SK-N-SH treated with all-trans-retinoic acid at 6 μM for 48 hours (cell line): Measurements from ENCODE around the gene ABLIM1.

Experiments
- ARNTL ChIP-seq: fragments of 450-650 bp; formaldehyde crosslinking; IDR thresholded peaks from 2 replicates; pipeline ENCODE4 v1.5.0; 2020; ENCODE audit warnings: low read depth, mild to moderate bottlenecking, moderate library complexity, borderline replicate concordance
- ESRRG ChIP-seq: fragments of 250-450 bp; sonication (Bioruptor Pico); IDR thresholded peaks from 2 replicates; pipeline ENCODE4 v1.6.1; 2021; ENCODE audit warnings: mild to moderate bottlenecking
- GLIS3 ChIP-seq: fragments of 250-450 bp; sonication (Bioruptor Pico); IDR thresholded peaks from 2 replicates; pipeline ENCODE4 v1.5.0; 2020; ENCODE audit warnings: mild to moderate bottlenecking, moderate library complexity
- ISL1 ChIP-seq: fragments of 250-450 bp; sonication (Bioruptor Pico); IDR thresholded peaks from 2 replicates; pipeline ENCODE4 v2.1.2; 2022; ENCODE audit warnings: mild to moderate bottlenecking, moderate library complexity
- OSR1 ChIP-seq: fragments of 250-450 bp; sonication (Bioruptor Pico); IDR thresholded peaks from 2 replicates; pipeline ENCODE4 v1.8.0; 2022; ENCODE audit warnings: moderate library complexity, mild to moderate bottlenecking, inconsistent platforms
- RARB ChIP-seq: fragments of 250-450 bp; sonication (Bioruptor Pico); IDR thresholded peaks from 2 replicates; pipeline ENCODE4 v1.8.0; 2021; ENCODE audit warnings: mild to moderate bottlenecking, moderate library complexity
- ZFP3 ChIP-seq: fragments of 250-450 bp; sonication (Bioruptor Pico); IDR thresholded peaks from 2 replicates; pipeline ENCODE4 v1.5.0; 2020; ENCODE audit warnings: mild to moderate bottlenecking, moderate library complexity
- ZFP30 ChIP-seq: fragments of 450-650 bp; formaldehyde crosslinking; IDR thresholded peaks from 2 replicates; pipeline ENCODE4 v1.5.0; 2022; ENCODE audit warnings: mild to moderate bottlenecking, moderate library complexity
- ZNF565 ChIP-seq: fragments of 450-650 bp; formaldehyde crosslinking; conservative IDR thresholded peaks from 2 replicates; pipeline ENCODE4 v1.5.0; 2020; ENCODE audit warnings: low read depth, mild to moderate bottlenecking, moderate library complexity
- ZNF70 ChIP-seq: fragments of 450-650 bp; formaldehyde crosslinking; IDR thresholded peaks from 2 replicates; pipeline ENCODE4 v1.5.0; 2020; ENCODE audit warnings: mild to moderate bottlenecking, moderate library complexity
- TF ChIP-seq, protein P1 (sequence below): fragments of 250-450 bp; sonication (Bioruptor Pico); IDR thresholded peaks from 2 replicates; pipeline ENCODE4 v1.8.0; 2020; ENCODE audit warnings: mild to moderate bottlenecking, moderate library complexity, borderline replicate concordance
- TF ChIP-seq, protein P2 (sequence below): fragments of 250-450 bp; sonication (Bioruptor Pico); IDR thresholded peaks from 2 replicates; pipeline ENCODE4 v1.5.1; 2021; ENCODE audit warnings: mild to moderate bottlenecking, moderate library complexity

DNA sequence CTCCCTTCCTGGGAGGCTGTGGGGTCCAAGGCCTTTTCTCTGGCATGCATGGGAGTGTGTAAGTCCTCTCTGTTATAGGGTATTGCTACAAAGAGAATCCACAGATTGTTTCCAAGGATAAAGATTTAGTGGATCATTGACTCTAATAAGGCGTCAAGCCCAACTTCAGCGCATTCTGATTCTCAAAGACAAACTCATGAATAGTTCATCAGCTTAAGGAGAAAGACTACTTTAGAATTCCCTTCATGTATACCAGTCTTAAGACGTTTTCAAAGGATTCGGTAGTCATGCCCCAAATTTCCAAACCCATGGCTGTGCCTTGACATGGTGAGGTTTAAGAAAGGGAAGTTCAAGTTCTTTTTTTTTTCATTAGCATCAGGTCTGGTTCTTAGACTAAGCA, 46.6 kb upstream of the ABLIM1 start:
- no peak for TF ChIP-seq ESRRG (CRISPR knock-in tag)
- TF ChIP-seq, protein P1, sequence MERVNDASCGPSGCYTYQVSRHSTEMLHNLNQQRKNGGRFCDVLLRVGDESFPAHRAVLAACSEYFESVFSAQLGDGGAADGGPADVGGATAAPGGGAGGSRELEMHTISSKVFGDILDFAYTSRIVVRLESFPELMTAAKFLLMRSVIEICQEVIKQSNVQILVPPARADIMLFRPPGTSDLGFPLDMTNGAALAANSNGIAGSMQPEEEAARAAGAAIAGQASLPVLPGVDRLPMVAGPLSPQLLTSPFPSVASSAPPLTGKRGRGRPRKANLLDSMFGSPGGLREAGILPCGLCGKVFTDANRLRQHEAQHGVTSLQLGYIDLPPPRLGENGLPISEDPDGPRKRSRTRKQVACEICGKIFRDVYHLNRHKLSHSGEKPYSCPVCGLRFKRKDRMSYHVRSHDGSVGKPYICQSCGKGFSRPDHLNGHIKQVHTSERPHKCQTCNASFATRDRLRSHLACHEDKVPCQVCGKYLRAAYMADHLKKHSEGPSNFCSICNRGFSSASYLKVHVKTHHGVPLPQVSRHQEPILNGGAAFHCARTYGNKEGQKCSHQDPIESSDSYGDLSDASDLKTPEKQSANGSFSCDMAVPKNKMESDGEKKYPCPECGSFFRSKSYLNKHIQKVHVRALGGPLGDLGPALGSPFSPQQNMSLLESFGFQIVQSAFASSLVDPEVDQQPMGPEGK (CRISPR knock-in tag) = no peak
- TF ChIP-seq ZNF565 (CRISPR knock-in tag) = no peak
- no peak for TF ChIP-seq ARNTL
- TF ChIP-seq ZFP30 (CRISPR knock-in tag) = no peak
- TF ChIP-seq OSR1 (CRISPR knock-in tag) = no peak
- TF ChIP-seq ZFP3 (CRISPR knock-in tag) = no peak
- no peak for TF ChIP-seq GLIS3
- TF ChIP-seq RARB = no peak
- TF ChIP-seq ISL1 (CRISPR knock-in tag) = no peak
- TF ChIP-seq, protein P2, sequence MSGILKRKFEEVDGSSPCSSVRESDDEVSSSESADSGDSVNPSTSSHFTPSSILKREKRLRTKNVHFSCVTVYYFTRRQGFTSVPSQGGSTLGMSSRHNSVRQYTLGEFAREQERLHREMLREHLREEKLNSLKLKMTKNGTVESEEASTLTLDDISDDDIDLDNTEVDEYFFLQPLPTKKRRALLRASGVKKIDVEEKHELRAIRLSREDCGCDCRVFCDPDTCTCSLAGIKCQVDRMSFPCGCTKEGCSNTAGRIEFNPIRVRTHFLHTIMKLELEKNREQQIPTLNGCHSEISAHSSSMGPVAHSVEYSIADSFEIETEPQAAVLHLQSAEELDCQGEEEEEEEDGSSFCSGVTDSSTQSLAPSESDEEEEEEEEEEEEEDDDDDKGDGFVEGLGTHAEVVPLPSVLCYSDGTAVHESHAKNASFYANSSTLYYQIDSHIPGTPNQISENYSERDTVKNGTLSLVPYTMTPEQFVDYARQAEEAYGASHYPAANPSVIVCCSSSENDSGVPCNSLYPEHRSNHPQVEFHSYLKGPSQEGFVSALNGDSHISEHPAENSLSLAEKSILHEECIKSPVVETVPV (CRISPR knock-in tag) = no peak
- no peak for TF ChIP-seq ZNF70 (CRISPR knock-in tag)
